MCF 10A (cell line): ENCODE data around the gene PARK7. TPM values are rescaled to one million over a fixed set of nuclear protein-coding genes. Genes with fewer than 3 reads are reported as not detected.

Source experiments
- BruUV-seq: library from RNA; stranded (reverse); fragments of 400-500 nt; replicated peaks from 2 replicates; lab custom pipeline; 2021; lab: Mats Ljungman, UMichigan
- CTCF ChIA-PET: fragments of 300-600 bp; sonication (Branson Sonifier 250); formaldehyde crosslinking; extraction: SDS; loops from one replicate; lab custom pipeline; 2021; ENCODE audit warnings: antibody characterized with exemption, inconsistent platforms; lab: Yijun Ruan, JAX
- POLR2A ChIA-PET: fragments of 300-600, 350-650 bp; sonication (Branson Sonifier 250); formaldehyde crosslinking; extraction: SDS; loops from one replicate; lab custom pipeline; 2020; ENCODE audit warnings: antibody characterized with exemption, inconsistent platforms; lab: Yijun Ruan, JAX
- DNase-seq: peaks from one replicate; pipeline ENCODE4 v3.0.0-alpha.2; 2018; ENCODE audit not compliant: unreplicated experiment
- H3K27ac Mint-ChIP-seq: one replicate; pipeline ENCODE4 v1.8.0; 2022; ENCODE audit warnings: mild to moderate bottlenecking, low read depth, mixed read lengths; ENCODE audit not compliant: unreplicated experiment
- H3K27me3 Mint-ChIP-seq: one replicate; pipeline ENCODE4 v1.8.0; 2022; ENCODE audit warnings: mixed read lengths; ENCODE audit not compliant: insufficient read depth, unreplicated experiment
- H3K36me3 Mint-ChIP-seq: one replicate; pipeline ENCODE4 v1.8.0; 2022; ENCODE audit warnings: mild to moderate bottlenecking, moderate library complexity, mixed read lengths; ENCODE audit not compliant: insufficient read depth, unreplicated experiment
- H3K4me1 Mint-ChIP-seq: one replicate; pipeline ENCODE4 v1.8.0; 2022; ENCODE audit warnings: mixed read lengths; ENCODE audit not compliant: insufficient read depth, unreplicated experiment
- H3K4me3 Mint-ChIP-seq: one replicate; pipeline ENCODE4 v1.8.0; 2022; ENCODE audit warnings: mild to moderate bottlenecking, moderate library complexity, mixed read lengths; ENCODE audit not compliant: unreplicated experiment
- H3K9me3 Mint-ChIP-seq: one replicate; pipeline ENCODE4 v1.8.0; 2022; ENCODE audit warnings: mixed read lengths; ENCODE audit not compliant: unreplicated experiment
- intact Hi-C: fragments of 100-400 bp; cut with micrococcal nuclease; formaldehyde crosslinking; loops from 2 replicates; pipeline ENCODE4 v1.14.1; 2022
- total RNA-seq: library from RNA; stranded (reverse); gene quantifications from 2 replicates; pipeline ENCODE4 v1.2.3, GENCODE V29; 2022
- TF ChIP-seq, protein P1 (sequence below): fragments of 200-600 bp; IDR thresholded peaks from one replicate; pipeline ENCODE4 v1.8.0; 2022; ENCODE audit warnings: antibody characterized with exemption, mild to moderate bottlenecking; ENCODE audit not compliant: unreplicated experiment

The PARK7 gene
- total RNA-seq, 1 experiment from 2014 or later, result 419 TPM

DNA sequence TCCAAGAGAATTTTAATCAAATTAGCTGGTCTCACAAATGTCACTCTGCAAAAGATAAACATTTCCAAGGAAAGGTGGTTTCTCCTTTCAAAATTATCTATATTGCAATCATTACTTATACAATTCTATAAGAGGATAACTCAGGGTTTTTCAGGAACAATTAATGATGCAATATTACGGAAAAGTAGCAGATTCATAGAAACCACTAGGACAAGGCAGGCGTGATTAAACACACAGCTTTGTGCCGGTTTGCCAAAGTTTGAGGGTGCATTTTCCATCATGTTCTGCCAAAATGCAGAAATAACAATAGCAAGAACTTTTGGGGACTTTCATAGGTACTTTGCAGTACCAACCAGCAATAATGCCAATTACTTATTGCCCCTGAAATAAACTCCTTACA, 21.5 kb upstream of the PARK7 start:
- no peak overlapping the region for H3K27ac Mint-ChIP-seq
- peaks cover 51% of the 10 kb centered on the region for H3K27me3 Mint-ChIP-seq
- no peak overlapping the region for H3K4me3 Mint-ChIP-seq
- ChIA-PET POLR2A (interaction anchor here (1.0 to 1.3 kb wide), 4 partner anchors 9 to 35 kb away, joined by 3 to 5 read pairs (median 4); partner anchors contain the start of gene PARK7), CTCF (no interaction called here)
- TF ChIP-seq, protein P1, sequence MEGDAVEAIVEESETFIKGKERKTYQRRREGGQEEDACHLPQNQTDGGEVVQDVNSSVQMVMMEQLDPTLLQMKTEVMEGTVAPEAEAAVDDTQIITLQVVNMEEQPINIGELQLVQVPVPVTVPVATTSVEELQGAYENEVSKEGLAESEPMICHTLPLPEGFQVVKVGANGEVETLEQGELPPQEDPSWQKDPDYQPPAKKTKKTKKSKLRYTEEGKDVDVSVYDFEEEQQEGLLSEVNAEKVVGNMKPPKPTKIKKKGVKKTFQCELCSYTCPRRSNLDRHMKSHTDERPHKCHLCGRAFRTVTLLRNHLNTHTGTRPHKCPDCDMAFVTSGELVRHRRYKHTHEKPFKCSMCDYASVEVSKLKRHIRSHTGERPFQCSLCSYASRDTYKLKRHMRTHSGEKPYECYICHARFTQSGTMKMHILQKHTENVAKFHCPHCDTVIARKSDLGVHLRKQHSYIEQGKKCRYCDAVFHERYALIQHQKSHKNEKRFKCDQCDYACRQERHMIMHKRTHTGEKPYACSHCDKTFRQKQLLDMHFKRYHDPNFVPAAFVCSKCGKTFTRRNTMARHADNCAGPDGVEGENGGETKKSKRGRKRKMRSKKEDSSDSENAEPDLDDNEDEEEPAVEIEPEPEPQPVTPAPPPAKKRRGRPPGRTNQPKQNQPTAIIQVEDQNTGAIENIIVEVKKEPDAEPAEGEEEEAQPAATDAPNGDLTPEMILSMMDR, result no peak
- no peaks in the 10 kb centered on the region for H3K36me3 Mint-ChIP-seq
- intact Hi-C loops, result no loop called here
- no TSS peak for BruUV-seq
- peak; percentile 31 for DNase-seq
- H3K9me3 Mint-ChIP-seq, result no peaks in the 10 kb centered on the region
- H3K4me1 Mint-ChIP-seq, result peaks cover 30% of the 10 kb centered on the region

DNA sequence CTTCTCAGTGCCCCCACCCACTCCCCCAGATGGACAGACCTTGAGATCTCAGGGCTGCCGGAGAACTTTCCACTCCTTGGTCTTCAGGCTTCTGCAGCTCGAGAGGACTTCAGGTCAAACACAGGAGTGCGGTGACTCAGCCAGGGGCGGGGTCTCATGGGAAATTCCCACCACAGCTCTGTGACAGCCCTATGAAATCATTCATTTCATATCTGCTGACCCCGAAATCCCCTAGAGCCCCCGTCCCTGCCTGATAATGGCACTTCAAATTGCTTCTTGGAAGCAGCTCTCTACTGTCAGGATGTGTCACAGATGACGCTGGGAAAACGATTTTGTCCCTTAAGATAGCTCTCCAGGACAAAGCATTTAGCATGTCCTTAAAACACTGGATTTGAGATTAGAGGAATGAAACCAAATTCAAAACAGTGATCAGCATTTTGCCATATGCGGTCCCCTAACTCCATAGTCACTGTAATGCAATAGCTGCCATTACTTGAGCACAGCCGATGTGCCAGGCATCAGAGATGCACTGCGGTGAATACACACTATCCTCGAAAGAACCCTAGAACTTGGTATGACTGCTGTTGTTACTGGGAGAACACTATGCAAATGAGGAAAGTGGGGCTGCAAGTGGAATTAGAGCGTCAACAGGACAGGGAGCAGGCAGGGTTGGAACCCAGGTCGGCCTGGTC, 20.6 kb upstream of the PARK7 start, which contains the start of gene TNFRSF9:
Gene TNFRSF9 (minus strand): TSS at position 95 of the 692 bp plus-strand sequence. CDS start 845 bp downstream, outside the sequence.
- peak; percentile 59 for DNase-seq
- ChIA-PET CTCF (no interaction called here), POLR2A (interaction anchor here (1.2 to 1.3 kb wide), 2 partner anchors 8 to 35 kb away, joined by 4 to 5 read pairs; no protein-coding TSS in a partner anchor)
- Mint-ChIP-seq H3K27ac (no peak within 1 kb of the TSS), H3K27me3 (peaks cover 43% of the 10 kb centered on the region), H3K4me1 (peaks cover 30% of the 10 kb centered on the region), H3K4me3 (no peak within 1 kb of the TSS), H3K36me3 (no peaks in the 10 kb centered on the region), H3K9me3 (no peaks in the 10 kb centered on the region)
- TF ChIP-seq, protein P1, result no peak
- intact Hi-C loops, result no loop called here
- BruUV-seq, result no TSS peak

DNA sequence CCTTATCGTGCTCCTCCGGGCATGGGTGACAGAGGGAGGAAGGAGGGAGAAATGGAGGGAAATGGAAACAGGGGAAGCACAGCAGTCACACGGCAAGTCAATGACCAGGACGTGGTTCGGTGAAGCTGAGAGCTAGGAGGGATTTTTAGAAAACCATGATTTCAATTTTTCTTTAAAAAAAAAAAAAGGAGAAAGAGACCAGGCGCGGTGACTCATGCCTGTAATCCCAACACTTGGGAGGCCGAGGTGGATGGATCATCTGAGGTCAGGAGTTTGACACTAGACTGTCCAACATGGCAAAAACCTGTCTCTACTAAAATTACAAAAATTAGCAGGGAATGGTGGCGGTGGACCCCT, 20.1 kb upstream of the PARK7 start:
- Mint-ChIP-seq H3K27me3 (peaks cover 38% of the 10 kb centered on the region), H3K9me3 (no peaks in the 10 kb centered on the region), H3K27ac (no peak overlapping the region), H3K4me3 (no peak overlapping the region), H3K4me1 (peaks cover 30% of the 10 kb centered on the region), H3K36me3 (no peaks in the 10 kb centered on the region)
- ChIA-PET CTCF (no interaction called here), POLR2A (no interaction called here)
- peak; percentile 45 for DNase-seq
- intact Hi-C loops, result no loop called here
- TF ChIP-seq, protein P1, result no peak
- BruUV-seq, result no TSS peak

DNA sequence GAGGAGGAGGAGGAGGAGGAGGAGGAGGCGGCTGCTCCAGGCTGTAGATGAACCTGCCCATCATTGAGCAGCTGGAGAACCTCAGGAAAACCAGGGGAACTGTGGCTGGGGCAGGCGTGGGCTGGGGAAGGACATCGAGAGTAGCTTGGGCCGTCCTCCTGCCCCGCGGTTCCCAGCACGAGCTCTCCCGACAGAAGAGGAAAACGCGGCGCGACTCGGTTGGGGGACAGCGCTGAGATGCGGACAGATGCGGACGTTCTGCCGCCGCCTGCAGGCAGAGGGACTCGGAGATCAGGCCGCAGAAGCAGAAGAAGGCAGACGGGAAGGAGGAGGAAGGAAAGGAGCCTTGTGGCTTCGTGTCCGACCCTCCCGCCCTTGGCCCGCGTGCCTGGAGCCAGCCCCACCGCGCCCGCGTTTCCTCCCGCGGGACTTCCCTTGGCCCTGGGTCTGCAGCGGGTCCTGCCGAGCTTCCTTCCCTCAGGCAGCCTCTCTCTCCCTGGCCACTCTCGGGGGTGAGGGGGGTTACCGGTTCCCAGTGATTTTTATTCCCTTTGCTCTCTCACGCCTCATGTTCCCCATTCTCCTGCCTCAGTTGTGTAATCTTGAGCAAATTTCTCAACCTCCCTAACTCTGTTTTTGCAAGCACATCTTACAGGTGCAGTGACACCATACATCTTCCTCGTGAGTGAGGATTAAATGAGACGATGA, 19.1 kb upstream of the PARK7 start:
- no TSS peak for BruUV-seq
- DNase-seq, result no peak
- H3K27me3 Mint-ChIP-seq, result peaks cover 30% of the 10 kb centered on the region
- intact Hi-C loops, result no loop called here
- H3K4me3 Mint-ChIP-seq, result no peak overlapping the region
- no peaks in the 10 kb centered on the region for H3K36me3 Mint-ChIP-seq
- ChIA-PET CTCF (no interaction called here), POLR2A (interaction anchor here (0.7 kb wide), 1 partner anchor 22 kb away, joined by 3 read pairs; no protein-coding TSS in a partner anchor)
- H3K9me3 Mint-ChIP-seq, result no peaks in the 10 kb centered on the region
- no peak overlapping the region for H3K27ac Mint-ChIP-seq
- peaks cover 30% of the 10 kb centered on the region for H3K4me1 Mint-ChIP-seq
- TF ChIP-seq, protein P1, result no peak
